Right cardiac atrium (tissue), 5 donors: ENCODE data around the gene ALOX5. TPM values are rescaled to one million over a fixed set of nuclear protein-coding genes. Genes with fewer than 3 reads are reported as not detected.

Source experiments
- polyA plus RNA-seq: library from polyadenylated mRNA; stranded (reverse); fragments of 200-250 nt; gene quantifications from one replicate; pipeline ENCODE4 v1.2.3, GENCODE V29; 2013
- total RNA-seq, 4 donors: library from RNA; stranded (reverse); fragmentation: NEBNext Ultra II Directional; extraction: Animal tissue kit (Norgen Biotek cat#: 25700); gene quantifications; one replicate each; pipeline ENCODE4 v1.2.1, GENCODE V29; 2021
- donor health status: healthy with polysubstance abuse.
- donor health status: DM: no; HTN: yes; CAD: no.
- donor health status: DM: no; HTN: no; CAD: no.
- donor health status: DM: no; HTN: yes; CAD: no; lungs with severe emphysema.
- donor health status: DM: yes; HTN: yes; CAD: no.

ALOX5 gene
- total and polyA plus RNA-seq, 5 donors: 5.6 to 13.0 (median 11.5) TPM

Other genes with a start within 250 kb of the ALOX5 start
- gene OR13A1, start 58.6 kb upstream of the ALOX5 start, total RNA-seq: not detected
- gene OR13A1, start 58.6 kb upstream of the ALOX5 start, polyA plus RNA-seq: not detected